Heart left ventricle (tissue), 13 donors: ENCODE results near the gene LMTK2.

Experiments used
- POLR2A ChIP-seq, 2 donors: fragments of 450-650 bp; IDR thresholded peaks; one replicate each; pipeline ENCODE4 v1.6.1; 2017; ENCODE audit warnings: antibody characterized with exemption in 2 of 2, mild to moderate bottlenecking in 2 of 2, moderate library complexity in 2 of 2
- TF ChIP-seq, protein P1 (sequence below), 12 donors: fragments of 200-600 bp; sonication (generic) in 4 of 12; IDR thresholded peaks; one replicate each; pipeline versions ENCODE4 v1.5.0 to v1.8.0; 2018 to 2022; ENCODE audit warnings: antibody characterized with exemption in 12 of 12, mild to moderate bottlenecking in 5 of 12
- donor health status: ischemic (EF 13 %, LVEDD 7.1; RV severe dilation, severe dysfunction).
- donor health status: DM: no; HTN: yes; CAD: no.
- donor health status: DM: no; HTN: no; CAD: no.
- donor health status: ischemic (EF 25% LVEDD 6.9; RV normal size, moderate dysfunction).
- donor health status: ischemic (EF 25% LVEDD 5.7; RV mildly dilated, moderate dysfunction).
- donor health status: ischemic (EF 35%, LVEDD 5.7; RV mildly dilated, moderate dysfunction).
- donor health status: nonischemic (EF 11% LVEDD 7.7; RV severe dilation, severe dysfunction).
- donor health status: DM: yes; HTN: yes; CAD: no.
- donor health status: PGD.
- donor health status: ischemic (EF 29% LVEDD 5.4; RV normal size, mild dysfunction).
- donor health status: nonischemic (EF 23%, LVEDD 6.1; RV moderate dilation, normal function).

DNA sequence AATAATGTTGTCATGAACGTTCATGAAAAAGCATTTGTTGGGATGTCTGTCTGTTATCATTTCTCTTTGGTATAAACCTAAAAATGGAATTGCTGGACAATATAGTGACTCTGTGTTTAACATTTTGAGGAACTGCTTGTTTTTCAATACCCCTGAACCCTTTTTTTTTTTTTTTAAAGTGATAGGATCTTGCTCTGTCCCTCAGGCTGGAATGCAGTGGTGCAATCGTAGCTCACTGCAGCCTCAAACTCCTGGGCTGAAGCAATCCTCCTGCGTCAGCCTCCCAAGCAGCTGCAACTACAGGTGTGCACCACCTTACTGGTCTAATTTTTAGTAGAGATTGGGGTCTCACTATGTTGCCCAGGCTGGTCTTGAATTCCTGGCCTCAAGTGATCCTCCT, 15.1 kb upstream of the LMTK2 start:
- TF ChIP-seq, protein P1, sequence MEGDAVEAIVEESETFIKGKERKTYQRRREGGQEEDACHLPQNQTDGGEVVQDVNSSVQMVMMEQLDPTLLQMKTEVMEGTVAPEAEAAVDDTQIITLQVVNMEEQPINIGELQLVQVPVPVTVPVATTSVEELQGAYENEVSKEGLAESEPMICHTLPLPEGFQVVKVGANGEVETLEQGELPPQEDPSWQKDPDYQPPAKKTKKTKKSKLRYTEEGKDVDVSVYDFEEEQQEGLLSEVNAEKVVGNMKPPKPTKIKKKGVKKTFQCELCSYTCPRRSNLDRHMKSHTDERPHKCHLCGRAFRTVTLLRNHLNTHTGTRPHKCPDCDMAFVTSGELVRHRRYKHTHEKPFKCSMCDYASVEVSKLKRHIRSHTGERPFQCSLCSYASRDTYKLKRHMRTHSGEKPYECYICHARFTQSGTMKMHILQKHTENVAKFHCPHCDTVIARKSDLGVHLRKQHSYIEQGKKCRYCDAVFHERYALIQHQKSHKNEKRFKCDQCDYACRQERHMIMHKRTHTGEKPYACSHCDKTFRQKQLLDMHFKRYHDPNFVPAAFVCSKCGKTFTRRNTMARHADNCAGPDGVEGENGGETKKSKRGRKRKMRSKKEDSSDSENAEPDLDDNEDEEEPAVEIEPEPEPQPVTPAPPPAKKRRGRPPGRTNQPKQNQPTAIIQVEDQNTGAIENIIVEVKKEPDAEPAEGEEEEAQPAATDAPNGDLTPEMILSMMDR (IDR thresholded peaks at IDR 0.05), result no peak
- TF ChIP-seq POLR2A (IDR thresholded peaks at IDR 0.05), result no peak
